SK-N-SH (cell line): Measurements from ENCODE around the gene PROK2. TPM values are rescaled to one million over a fixed set of nuclear protein-coding genes. Genes with fewer than 3 reads are reported as not detected.

ENCODE experiments used
- CTCF ChIA-PET: fragments of 300-600, 350-600 bp; formaldehyde crosslinking; extraction: SDS; loops from one replicate; lab custom pipeline; 2021; lab: Yijun Ruan, JAX
- POLR2A ChIA-PET: fragments of 350-600 bp; sonication (Branson Sonifier 250); formaldehyde crosslinking; extraction: SDS; loops from one replicate; lab custom pipeline; 2020; ENCODE audit warnings: antibody characterized with exemption, inconsistent platforms; lab: Yijun Ruan, JAX
- DNase-seq: peaks from one replicate; pipeline ENCODE4 v3.0.0; 2012
- H2AFZ ChIP-seq: fragments of 200-600 bp; sonication (generic); 2 replicates; pipeline ENCODE4 v1.8.1; 2016; ENCODE audit warnings: antibody characterized with exemption, mild to moderate bottlenecking, low read depth
- H3F3A ChIP-seq: fragments of 200-600 bp; sonication (generic); replicated peaks from 2 replicates; pipeline ENCODE3; 2016; ENCODE audit warnings: antibody characterized with exemption, mild to moderate bottlenecking; ENCODE audit not compliant: insufficient read depth
- H3K27ac ChIP-seq, 2 experiments: fragments of 200-500 bp in 1 of 2; fragments of 200-600 bp in 1 of 2; sonication (Bioruptor generic) in 1 of 2; sonication (generic), shearing (Covaris generic) in 1 of 2; 2 replicates each; pipeline versions ENCODE4 v1.5.1 to v1.6.1; 2014 to 2016; ENCODE audit warnings: low read depth in 2 of 2, inconsistent platforms in 1 of 2, low read length in 1 of 2, mild to moderate bottlenecking in 1 of 2, mixed read lengths in 1 of 2
- H3K27me3 ChIP-seq: fragments of 200-600 bp; sonication (generic), shearing (Covaris generic); 2 replicates; pipeline ENCODE4 v1.6.1; 2016; ENCODE audit warnings: mixed run types; ENCODE audit not compliant: insufficient read depth
- H3K36me3 ChIP-seq, 2 experiments: fragments of 200-500 bp in 1 of 2; fragments of 200-600 bp in 1 of 2; sonication (Bioruptor generic) in 1 of 2; sonication (generic) in 1 of 2; replicated peaks in 1 of 2; 2 replicates each; pipeline versions ENCODE3 to v1.5.1; 2014 to 2016; ENCODE audit warnings: low read length in 1 of 2, mild to moderate bottlenecking in 1 of 2; ENCODE audit not compliant: insufficient read depth in 2 of 2, control insufficient read depth in 1 of 2
- H3K4me1 ChIP-seq, 2 experiments: fragments of 200-500 bp in 1 of 2; fragments of 200-600 bp in 1 of 2; sonication (Bioruptor generic) in 1 of 2; sonication (generic), shearing (Covaris generic) in 1 of 2; 2 replicates each; pipeline versions ENCODE4 v1.5.1 to v1.6.1; 2014 to 2016; ENCODE audit warnings: low read depth in 1 of 2, low read length in 1 of 2, mixed run types in 1 of 2; ENCODE audit not compliant: insufficient read depth in 2 of 2, control insufficient read depth in 1 of 2
- H3K4me2 ChIP-seq: fragments of 200-600 bp; sonication (generic), shearing (Covaris generic); 2 replicates; pipeline ENCODE4 v1.6.1; 2017; ENCODE audit warnings: mixed run types
- H3K4me3 ChIP-seq, 2 experiments: fragments of 200-500 bp in 1 of 2; fragments of 200-600 bp in 1 of 2; sonication (Bioruptor generic) in 1 of 2; sonication (generic), shearing (Covaris generic) in 1 of 2; 2 replicates each; pipeline versions ENCODE4 v1.5.1 to v1.8.1; 2014 to 2016; ENCODE audit warnings: low read depth in 2 of 2, inconsistent platforms in 1 of 2, low read length in 1 of 2, mild to moderate bottlenecking in 1 of 2, mixed read lengths in 1 of 2, moderate library complexity in 1 of 2
- H3K79me2 ChIP-seq: fragments of 200-600 bp; sonication (generic); 2 replicates; pipeline ENCODE4 v1.8.1; 2017; ENCODE audit warnings: mild to moderate bottlenecking; ENCODE audit not compliant: insufficient read depth
- H3K9ac ChIP-seq: fragments of 200-600 bp; sonication (generic); 2 replicates; pipeline ENCODE4 v1.6.1; 2017; ENCODE audit warnings: mixed run types
- H3K9me2 ChIP-seq: fragments of 200-600 bp; sonication (generic); 2 replicates; pipeline ENCODE4 v1.6.1; 2017; ENCODE audit warnings: mixed run types
- H3K9me3 ChIP-seq: fragments of 200-600 bp; sonication (generic); 2 replicates; pipeline ENCODE4 v1.6.1; 2017; ENCODE audit warnings: mixed run types, mild to moderate bottlenecking, moderate library complexity
- H4K20me1 ChIP-seq: fragments of 200-600 bp; sonication (generic); 2 replicates; pipeline ENCODE4 v1.6.1; 2017; ENCODE audit warnings: mild to moderate bottlenecking, mixed run types; ENCODE audit not compliant: insufficient read depth
- CHD2 ChIP-seq: fragments of 150-350 bp; IDR thresholded peaks from 2 replicates; pipeline ENCODE4 v1.6.1; 2018; ENCODE audit warnings: low read length; ENCODE audit not compliant: partially characterized antibody
- ELF1 ChIP-seq: IDR thresholded peaks from 2 replicates; pipeline ENCODE4 v1.4.0; 2012
- EP300 ChIP-seq, 2 experiments: IDR thresholded peaks; 2 replicates each; pipeline versions ENCODE4 v1.4.0 to v1.6.1; 2012; ENCODE audit warnings: borderline replicate concordance in 1 of 2, low read depth in 1 of 2, low read length in 1 of 2
- FOXJ3 ChIP-seq: sonication (generic); formaldehyde crosslinking; IDR thresholded peaks from 2 replicates; pipeline ENCODE4 v1.5.1; 2020; ENCODE audit warnings: mild to moderate bottlenecking, missing genetic modification reagents
- GABPA ChIP-seq: IDR thresholded peaks from 2 replicates; pipeline ENCODE4 v1.4.0; 2012; ENCODE audit warnings: low read depth, mild to moderate bottlenecking
- GATA2 ChIP-seq: sonication (generic); formaldehyde crosslinking; IDR thresholded peaks from 2 replicates; pipeline ENCODE4 v1.5.0; 2020; ENCODE audit warnings: mild to moderate bottlenecking, missing genetic modification reagents
- POLR2AphosphoS5 ChIP-seq: IDR thresholded peaks from 2 replicates; pipeline ENCODE4 v1.6.1; 2012; ENCODE audit warnings: low read depth, low read length
- RAD21 ChIP-seq: IDR thresholded peaks from 2 replicates; pipeline ENCODE4 v1.6.1; 2012; ENCODE audit warnings: mild to moderate bottlenecking, low read length
- RCOR1 ChIP-seq: fragments of 150-350 bp; IDR thresholded peaks from 2 replicates; pipeline ENCODE4 v1.6.1; 2017; ENCODE audit warnings: antibody characterized with exemption, low read length
- RFX5 ChIP-seq: IDR thresholded peaks from 2 replicates; pipeline ENCODE4 v1.6.1; 2012; ENCODE audit warnings: mild to moderate bottlenecking, improper control_type of control experiment, low read length
- SIN3A ChIP-seq: IDR thresholded peaks from 2 replicates; pipeline ENCODE4 v1.6.1; 2012; ENCODE audit warnings: low read depth, mild to moderate bottlenecking, low read length, moderate library complexity, borderline replicate concordance
- TCF12 ChIP-seq: IDR thresholded peaks from 2 replicates; pipeline ENCODE4 v1.4.0; 2012
- TEAD4 ChIP-seq: IDR thresholded peaks from 2 replicates; pipeline ENCODE4 v1.4.0; 2012; ENCODE audit warnings: mild to moderate bottlenecking, borderline replicate concordance; ENCODE audit not compliant: insufficient read depth
- WGBS: methylation state at CpG from one replicate; pipeline ENCODE4 v1.1.6; 2017; ENCODE audit warnings: low lambda C conversion rate; 5-methylcytosine and 5-hydroxymethylcytosine counted together
- polyA plus RNA-seq, 3 experiments: library from polyadenylated mRNA; depleted of rRNA; stranded (reverse); fragments of >200 nt; gene quantifications; 2 replicates each; pipeline ENCODE4 v1.2.3, GENCODE V29; 2012
- TF ChIP-seq, protein P1 (sequence below): IDR thresholded peaks from 2 replicates; pipeline ENCODE4 v1.6.1; 2012; ENCODE audit warnings: mild to moderate bottlenecking, low read depth, low read length, moderate library complexity
- TF ChIP-seq, protein P2 (sequence below): fragments of 150-350 bp; IDR thresholded peaks from 2 replicates; pipeline ENCODE4 v1.6.1; 2016; ENCODE audit warnings: mild to moderate bottlenecking, low read depth, low read length
- TF ChIP-seq, protein P3 (sequence below): fragments of 150-350 bp; IDR thresholded peaks from 2 replicates; pipeline ENCODE4 v1.6.1; 2017; ENCODE audit warnings: antibody characterized with exemption, low read length, low read depth, borderline replicate concordance

The PROK2 gene
- polyA plus RNA-seq, 1 of the 3 experiments (the other 2 are of a cell fraction): not detected

DNA sequence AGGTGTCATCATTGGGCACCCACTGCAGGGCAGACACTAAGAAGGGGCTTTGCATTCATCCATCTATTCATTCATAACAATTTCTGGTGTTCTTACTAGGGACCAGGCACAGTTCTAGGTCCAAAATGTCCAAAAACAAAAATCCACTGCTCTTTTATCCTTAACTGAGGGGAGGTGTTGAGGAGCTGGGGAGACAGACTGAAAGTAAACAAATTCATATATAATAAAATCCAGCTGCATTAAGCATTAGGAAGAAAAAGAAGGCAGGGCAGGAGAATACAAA lies 60.8 kb downstream of the PROK2 start:
- H2AFZ ChIP-seq: peak overlapping the region; percentile 74
- H3K9me2 ChIP-seq: no peaks in the 10 kb centered on the region
- ChIA-PET POLR2A (interaction anchor here (1.0 kb wide), 1 partner anchor 30 kb away, joined by 3 read pairs; no protein-coding TSS in a partner anchor), CTCF (interaction anchor here (1.3 to 3.7 kb wide), 5 partner anchors 9 to 151 kb away, joined by 3 to 23 read pairs (median 4); no protein-coding TSS in a partner anchor)
- peaks cover 5% of the 10 kb centered on the region for H3F3A ChIP-seq
- H3K4me3 ChIP-seq: peak overlapping the region; percentile 70 to 77
- H3K9me3 ChIP-seq: no peaks in the 10 kb centered on the region
- H3K36me3 ChIP-seq: no peaks in the 10 kb centered on the region
- H4K20me1 ChIP-seq: no peaks in the 10 kb centered on the region
- peak overlapping the region; percentile 86 for H3K4me2 ChIP-seq
- no peak for TF ChIP-seq TCF12
- TF ChIP-seq SIN3A: no peak
- no peak for TF ChIP-seq CHD2
- H3K27ac ChIP-seq: no peak overlapping the region
- H3K27me3 ChIP-seq: peaks cover 12% of the 10 kb centered on the region
- no peak overlapping the region for H3K9ac ChIP-seq
- H3K79me2 ChIP-seq: no peaks in the 10 kb centered on the region
- peaks cover 0 to 22% of the 10 kb centered on the region in 2 experiments; a peak in 1 of 4 replicates for H3K4me1 ChIP-seq
- no peak for DNase-seq

DNA sequence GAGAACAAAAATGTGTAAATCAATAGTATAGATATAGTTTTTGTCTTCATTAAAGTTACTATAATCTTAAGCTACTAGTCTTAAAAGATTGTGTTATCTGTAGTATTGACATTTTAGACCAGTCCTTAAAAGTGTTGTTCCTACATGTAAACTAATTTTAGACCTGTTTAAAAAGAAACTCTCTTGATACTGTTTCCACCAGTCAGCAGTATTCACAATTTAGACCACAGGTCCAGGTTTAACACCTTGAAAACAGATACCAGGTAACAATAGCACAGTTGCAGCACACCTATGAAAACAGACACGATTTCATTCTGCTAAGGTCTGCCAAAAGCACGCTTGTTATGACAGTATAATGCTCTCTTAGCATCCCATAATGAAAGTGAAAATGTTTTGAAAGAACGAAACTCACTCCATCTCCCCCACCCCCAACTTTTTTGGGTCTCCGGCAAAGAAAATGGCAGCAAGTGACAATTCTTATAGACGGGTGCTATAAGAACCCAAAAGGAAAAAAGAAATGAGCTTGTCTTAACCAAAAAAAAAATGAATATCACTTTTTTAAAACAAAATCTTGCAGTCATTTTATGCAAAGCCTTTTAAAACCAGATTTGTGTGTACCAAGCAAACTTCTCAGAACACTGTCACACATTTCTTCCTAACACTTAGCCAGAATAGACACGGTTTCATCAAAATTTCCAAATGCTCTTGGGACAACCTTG lies 61.3 kb downstream of the PROK2 start:
- H3K27me3 ChIP-seq: peaks cover 12% of the 10 kb centered on the region
- H3K27ac ChIP-seq: no peak overlapping the region
- whole genome bisulfite sequencing: 92% methylated on average over 6 of the region's 6 CpGs

More for the DNA sequence above, 61.3 kb downstream of the PROK2 start:
- CTCF ChIA-PET: interaction anchor here (1.3 to 3.7 kb wide), 5 partner anchors 9 to 152 kb away, joined by 3 to 23 read pairs (median 4); no protein-coding TSS in a partner anchor
- peak overlapping the region; percentile 74; the same call in 1 of the 2 replicates for H2AFZ ChIP-seq
- H3K9me3 ChIP-seq: no peaks in the 10 kb centered on the region
- POLR2A ChIA-PET: interaction anchor here (1.0 to 1.1 kb wide), 2 partner anchors 12 to 30 kb away, joined by 3 read pairs; no protein-coding TSS in a partner anchor
- peaks cover 0 to 17% of the 10 kb centered on the region in 2 experiments; a peak in 1 of 4 replicates for H3K4me1 ChIP-seq
- no peaks in the 10 kb centered on the region for H3K9me2 ChIP-seq
- H3K4me2 ChIP-seq: peak overlapping the region; percentile 86; the same call in 1 of the 2 replicates
- peaks cover 5% of the 10 kb centered on the region for H3F3A ChIP-seq
- H3K36me3 ChIP-seq: no peaks in the 10 kb centered on the region
- TF ChIP-seq EP300 (IDR thresholded peaks at IDR 0.05; ENCODE audit: borderline replicate concordance in 1 of 2, low read depth in 1 of 2, low read length in 1 of 2) (no peak), RCOR1 (no peak), RFX5 (no peak), CHD2 (no peak), TEAD4 (no peak), FOXJ3 (CRISPR knock-in tag) (no peak), ELF1 (no peak), POLR2AphosphoS5 (no peak), GABPA (no peak), RAD21 (no peak), TCF12 (no peak), GATA2 (CRISPR knock-in tag) (no peak)
- TF ChIP-seq, protein P1, sequence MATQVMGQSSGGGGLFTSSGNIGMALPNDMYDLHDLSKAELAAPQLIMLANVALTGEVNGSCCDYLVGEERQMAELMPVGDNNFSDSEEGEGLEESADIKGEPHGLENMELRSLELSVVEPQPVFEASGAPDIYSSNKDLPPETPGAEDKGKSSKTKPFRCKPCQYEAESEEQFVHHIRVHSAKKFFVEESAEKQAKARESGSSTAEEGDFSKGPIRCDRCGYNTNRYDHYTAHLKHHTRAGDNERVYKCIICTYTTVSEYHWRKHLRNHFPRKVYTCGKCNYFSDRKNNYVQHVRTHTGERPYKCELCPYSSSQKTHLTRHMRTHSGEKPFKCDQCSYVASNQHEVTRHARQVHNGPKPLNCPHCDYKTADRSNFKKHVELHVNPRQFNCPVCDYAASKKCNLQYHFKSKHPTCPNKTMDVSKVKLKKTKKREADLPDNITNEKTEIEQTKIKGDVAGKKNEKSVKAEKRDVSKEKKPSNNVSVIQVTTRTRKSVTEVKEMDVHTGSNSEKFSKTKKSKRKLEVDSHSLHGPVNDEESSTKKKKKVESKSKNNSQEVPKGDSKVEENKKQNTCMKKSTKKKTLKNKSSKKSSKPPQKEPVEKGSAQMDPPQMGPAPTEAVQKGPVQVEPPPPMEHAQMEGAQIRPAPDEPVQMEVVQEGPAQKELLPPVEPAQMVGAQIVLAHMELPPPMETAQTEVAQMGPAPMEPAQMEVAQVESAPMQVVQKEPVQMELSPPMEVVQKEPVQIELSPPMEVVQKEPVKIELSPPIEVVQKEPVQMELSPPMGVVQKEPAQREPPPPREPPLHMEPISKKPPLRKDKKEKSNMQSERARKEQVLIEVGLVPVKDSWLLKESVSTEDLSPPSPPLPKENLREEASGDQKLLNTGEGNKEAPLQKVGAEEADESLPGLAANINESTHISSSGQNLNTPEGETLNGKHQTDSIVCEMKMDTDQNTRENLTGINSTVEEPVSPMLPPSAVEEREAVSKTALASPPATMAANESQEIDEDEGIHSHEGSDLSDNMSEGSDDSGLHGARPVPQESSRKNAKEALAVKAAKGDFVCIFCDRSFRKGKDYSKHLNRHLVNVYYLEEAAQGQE: no peak
- TF ChIP-seq, protein P2, sequence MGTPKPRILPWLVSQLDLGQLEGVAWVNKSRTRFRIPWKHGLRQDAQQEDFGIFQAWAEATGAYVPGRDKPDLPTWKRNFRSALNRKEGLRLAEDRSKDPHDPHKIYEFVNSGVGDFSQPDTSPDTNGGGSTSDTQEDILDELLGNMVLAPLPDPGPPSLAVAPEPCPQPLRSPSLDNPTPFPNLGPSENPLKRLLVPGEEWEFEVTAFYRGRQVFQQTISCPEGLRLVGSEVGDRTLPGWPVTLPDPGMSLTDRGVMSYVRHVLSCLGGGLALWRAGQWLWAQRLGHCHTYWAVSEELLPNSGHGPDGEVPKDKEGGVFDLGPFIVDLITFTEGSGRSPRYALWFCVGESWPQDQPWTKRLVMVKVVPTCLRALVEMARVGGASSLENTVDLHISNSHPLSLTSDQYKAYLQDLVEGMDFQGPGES: no peak
- TF ChIP-seq, protein P3, sequence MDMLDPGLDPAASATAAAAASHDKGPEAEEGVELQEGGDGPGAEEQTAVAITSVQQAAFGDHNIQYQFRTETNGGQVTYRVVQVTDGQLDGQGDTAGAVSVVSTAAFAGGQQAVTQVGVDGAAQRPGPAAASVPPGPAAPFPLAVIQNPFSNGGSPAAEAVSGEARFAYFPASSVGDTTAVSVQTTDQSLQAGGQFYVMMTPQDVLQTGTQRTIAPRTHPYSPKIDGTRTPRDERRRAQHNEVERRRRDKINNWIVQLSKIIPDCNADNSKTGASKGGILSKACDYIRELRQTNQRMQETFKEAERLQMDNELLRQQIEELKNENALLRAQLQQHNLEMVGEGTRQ: no peak
- no peak for DNase-seq
- H3K4me3 ChIP-seq: no peak overlapping the region; a peak in 1 of 4 replicates
- H4K20me1 ChIP-seq: no peaks in the 10 kb centered on the region
- no peaks in the 10 kb centered on the region for H3K79me2 ChIP-seq
- no peak overlapping the region for H3K9ac ChIP-seq
